ENCODE measurements around the gene DDX54. TPM values are rescaled to one million over a fixed set of nuclear protein-coding genes. Genes with fewer than 3 reads are reported as not detected.

DDX54 gene
- total RNA-seq, 1 donor from 2014 or later, result 52.8 TPM

- Mint-ChIP-seq H3K4me3 (ENCODE audit: unreplicated experiment) (peak overlapping the region; percentile 30), H3K36me3 (ENCODE audit: unreplicated experiment) (peaks cover 5% of the 10 kb centered on the region), H3K4me1 (ENCODE audit: unreplicated experiment) (peaks cover 60% of the 10 kb centered on the region), H3K9me3 (ENCODE audit: unreplicated experiment) (no peaks in the 10 kb centered on the region), H3K27ac (ENCODE audit: unreplicated experiment) (peak overlapping the region; percentile 91), H3K27me3 (ENCODE audit: unreplicated experiment) (no peaks in the 10 kb centered on the region)
- TF ChIP-seq, protein P1, sequence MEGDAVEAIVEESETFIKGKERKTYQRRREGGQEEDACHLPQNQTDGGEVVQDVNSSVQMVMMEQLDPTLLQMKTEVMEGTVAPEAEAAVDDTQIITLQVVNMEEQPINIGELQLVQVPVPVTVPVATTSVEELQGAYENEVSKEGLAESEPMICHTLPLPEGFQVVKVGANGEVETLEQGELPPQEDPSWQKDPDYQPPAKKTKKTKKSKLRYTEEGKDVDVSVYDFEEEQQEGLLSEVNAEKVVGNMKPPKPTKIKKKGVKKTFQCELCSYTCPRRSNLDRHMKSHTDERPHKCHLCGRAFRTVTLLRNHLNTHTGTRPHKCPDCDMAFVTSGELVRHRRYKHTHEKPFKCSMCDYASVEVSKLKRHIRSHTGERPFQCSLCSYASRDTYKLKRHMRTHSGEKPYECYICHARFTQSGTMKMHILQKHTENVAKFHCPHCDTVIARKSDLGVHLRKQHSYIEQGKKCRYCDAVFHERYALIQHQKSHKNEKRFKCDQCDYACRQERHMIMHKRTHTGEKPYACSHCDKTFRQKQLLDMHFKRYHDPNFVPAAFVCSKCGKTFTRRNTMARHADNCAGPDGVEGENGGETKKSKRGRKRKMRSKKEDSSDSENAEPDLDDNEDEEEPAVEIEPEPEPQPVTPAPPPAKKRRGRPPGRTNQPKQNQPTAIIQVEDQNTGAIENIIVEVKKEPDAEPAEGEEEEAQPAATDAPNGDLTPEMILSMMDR (IDR thresholded peaks at IDR 0.05), result no peak
- no peak for DNase-seq (ENCODE audit: extremely low spot score, unreplicated experiment)
Measured at GRCh38 chr12:113195598-113195997, 10.3 kb upstream of the DDX54 start.

GRCh38 chr12:113194971-113195391 lies 9.7 kb upstream of the DDX54 start:
- H3K4me3 Mint-ChIP-seq (ENCODE audit: unreplicated experiment), result no peak overlapping the region
- TF ChIP-seq, protein P1 (IDR thresholded peaks at IDR 0.05), result no peak
- H3K36me3 Mint-ChIP-seq (ENCODE audit: unreplicated experiment), result peaks cover 7% of the 10 kb centered on the region
- no peaks in the 10 kb centered on the region for H3K27me3 Mint-ChIP-seq (ENCODE audit: unreplicated experiment)
- H3K9me3 Mint-ChIP-seq (ENCODE audit: unreplicated experiment), result no peaks in the 10 kb centered on the region
- DNase-seq (ENCODE audit: extremely low spot score, unreplicated experiment), result peak; percentile 86
- peak overlapping the region; percentile 91 for H3K27ac Mint-ChIP-seq (ENCODE audit: unreplicated experiment)
- peaks cover 62% of the 10 kb centered on the region for H3K4me1 Mint-ChIP-seq (ENCODE audit: unreplicated experiment)

GRCh38 chr12:113191227-113191626 lies 5.9 kb upstream of the DDX54 start:
- Mint-ChIP-seq H3K36me3 (ENCODE audit: unreplicated experiment) (peaks cover 17% of the 10 kb centered on the region), H3K27ac (ENCODE audit: unreplicated experiment) (no peak overlapping the region), H3K27me3 (ENCODE audit: unreplicated experiment) (no peaks in the 10 kb centered on the region), H3K9me3 (ENCODE audit: unreplicated experiment) (no peaks in the 10 kb centered on the region), H3K4me3 (ENCODE audit: unreplicated experiment) (no peak overlapping the region), H3K4me1 (ENCODE audit: unreplicated experiment) (peaks cover 60% of the 10 kb centered on the region)
- TF ChIP-seq, protein P1 (IDR thresholded peaks at IDR 0.05), result no peak
- DNase-seq (ENCODE audit: extremely low spot score, unreplicated experiment), result no peak

- H3K9me3 Mint-ChIP-seq (ENCODE audit: unreplicated experiment), result no peaks in the 10 kb centered on the region
- H3K36me3 Mint-ChIP-seq (ENCODE audit: unreplicated experiment), result peaks cover 17% of the 10 kb centered on the region
- H3K27me3 Mint-ChIP-seq (ENCODE audit: unreplicated experiment), result no peaks in the 10 kb centered on the region
- no peak for DNase-seq (ENCODE audit: extremely low spot score, unreplicated experiment)
- H3K27ac Mint-ChIP-seq (ENCODE audit: unreplicated experiment), result no peak overlapping the region
- TF ChIP-seq, protein P1 (IDR thresholded peaks at IDR 0.05), result no peak
- peaks cover 58% of the 10 kb centered on the region for H3K4me1 Mint-ChIP-seq (ENCODE audit: unreplicated experiment)
- H3K4me3 Mint-ChIP-seq (ENCODE audit: unreplicated experiment), result no peak overlapping the region
Measured at GRCh38 chr12:113190761-113191160, 5.5 kb upstream of the DDX54 start.

- Mint-ChIP-seq H3K27me3 (ENCODE audit: unreplicated experiment) (no peaks in the 10 kb centered on the region), H3K27ac (ENCODE audit: unreplicated experiment) (no peak overlapping the region), H3K4me1 (ENCODE audit: unreplicated experiment) (peaks cover 47% of the 10 kb centered on the region), H3K4me3 (ENCODE audit: unreplicated experiment) (no peak overlapping the region), H3K9me3 (ENCODE audit: unreplicated experiment) (no peaks in the 10 kb centered on the region), H3K36me3 (ENCODE audit: unreplicated experiment) (peaks cover 17% of the 10 kb centered on the region)
- no peak for DNase-seq (ENCODE audit: extremely low spot score, unreplicated experiment)
- TF ChIP-seq, protein P1 (IDR thresholded peaks at IDR 0.05), result no peak
Measured at GRCh38 chr12:113189361-113189760, 4.1 kb upstream of the DDX54 start.
